NCI-H2029 treated with DMSO at 0.1 percent for 48 hours (cell line): ENCODE results near the gene DESI2.
"Not testable (repeated sequence)": the region's sequence is repeated elsewhere in the genome, so short reads cannot be mapped to it uniquely, and the experiment has no call there.

Experiments
- DNase-seq: peaks from one replicate; lab custom pipeline; 2025; lab: John Stamatoyannopoulos, UW

Gene DESI2

GRCh38 chr1:244654108-244655038 is 1.4 kb downstream of the DESI2 start:
- DNase-seq, result no peak

DNA sequence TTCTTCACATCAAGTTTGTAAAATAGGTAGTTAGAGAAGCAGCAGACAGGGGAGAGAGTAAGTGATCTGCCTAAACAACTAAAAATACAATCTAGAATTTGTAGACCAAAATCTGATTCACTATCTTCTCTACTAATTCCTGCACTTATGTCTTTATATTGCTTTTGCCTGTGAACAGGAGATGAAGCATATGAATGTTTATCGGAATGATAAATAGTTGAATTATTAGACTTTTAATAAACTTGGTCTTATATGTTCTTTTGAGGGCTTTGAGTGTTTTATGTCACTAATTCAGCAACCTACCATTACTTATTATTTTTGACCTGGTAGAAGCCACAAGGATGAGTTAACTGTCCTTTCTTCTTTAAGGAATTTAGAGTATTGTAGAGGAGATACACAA is 2.3 kb downstream of the DESI2 start:
- no peak for DNase-seq

DNA sequence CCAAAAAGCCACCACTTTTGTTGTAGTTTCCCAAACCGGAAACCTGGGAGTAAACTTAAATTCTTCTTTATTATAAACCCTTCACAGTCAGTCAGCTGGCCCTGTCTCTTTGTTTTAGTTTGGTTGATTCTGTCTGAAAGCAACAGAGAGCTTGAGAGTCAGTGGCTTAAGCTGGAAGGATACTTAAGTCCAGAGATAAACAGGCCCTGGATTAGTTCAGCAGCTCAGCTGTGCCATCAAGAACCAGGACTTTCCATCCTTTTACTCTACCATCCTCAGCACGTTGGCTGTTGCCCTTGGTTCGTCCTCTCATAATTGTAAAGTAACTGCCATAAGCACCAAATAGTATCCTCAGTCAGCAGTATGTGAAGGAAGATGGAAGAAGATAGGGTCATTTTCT is 4.5 kb downstream of the DESI2 start:
- no peak for DNase-seq

GRCh38 chr1:244659694-244660093 is 6.8 kb downstream of the DESI2 start:
- DNase-seq, result no peak

DNA sequence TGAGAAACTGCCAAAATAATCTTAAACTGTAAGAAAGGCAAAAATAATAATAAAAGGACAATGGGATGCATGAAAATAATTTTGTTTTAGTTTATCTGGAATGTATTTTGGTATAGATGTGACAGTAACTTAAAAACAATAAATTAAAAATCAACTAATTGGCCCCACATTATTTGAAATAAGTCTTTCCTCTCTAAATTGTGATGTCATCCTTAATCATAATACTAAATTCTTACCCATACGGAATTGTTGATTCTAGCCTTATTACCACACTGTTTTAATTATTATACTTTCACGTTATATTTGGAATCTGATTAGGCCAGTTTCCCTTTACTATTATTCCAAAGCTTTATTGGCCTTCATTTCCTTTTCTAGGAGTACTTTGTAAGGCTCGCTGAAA is 7.7 kb downstream of the DESI2 start:
- no peak for DNase-seq

- not testable (repeated sequence) for DNase-seq
These were observed 8.8 kb downstream of the DESI2 start for GRCh38 chr1:244661569-244662312.

DNA sequence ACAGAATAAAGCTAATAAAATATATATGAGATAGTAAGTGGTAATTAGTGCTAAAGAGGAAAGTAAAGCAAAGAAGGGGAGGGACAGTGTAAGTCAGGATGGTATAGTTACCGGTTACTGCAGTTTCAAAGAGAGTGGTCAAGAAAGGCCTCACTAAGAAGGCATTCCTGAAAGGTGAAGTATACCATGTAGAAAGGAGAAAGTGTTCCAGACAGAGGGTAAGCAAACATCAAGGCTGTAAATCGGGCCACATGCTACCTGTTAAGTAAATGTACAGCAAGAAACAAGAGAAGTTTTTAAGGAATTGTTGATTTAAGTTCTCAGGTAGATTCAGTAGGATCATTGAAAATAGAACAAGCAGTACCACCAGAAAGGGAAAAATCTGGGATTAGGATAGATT is 9.7 kb downstream of the DESI2 start:
- no peak for DNase-seq

DNA sequence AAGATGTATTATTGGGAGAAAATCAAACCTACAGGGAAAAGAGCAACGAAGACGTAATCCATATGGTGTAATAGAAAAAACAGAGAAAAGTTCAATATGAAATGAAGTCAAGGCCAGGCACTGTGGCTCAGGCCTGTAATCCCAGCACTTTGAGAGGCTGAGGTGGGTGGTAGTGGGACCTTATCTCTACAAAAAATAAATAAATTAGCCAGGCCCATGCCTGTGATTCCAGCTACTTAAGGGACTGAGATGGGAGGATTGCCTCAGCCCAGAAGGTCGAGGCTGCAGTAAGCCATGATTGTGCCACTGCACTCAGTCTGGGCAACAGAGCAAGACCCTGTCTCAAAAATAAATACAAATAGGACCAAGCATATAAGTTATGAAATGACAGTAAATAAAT is 11.4 kb downstream of the DESI2 start:
- no peak for DNase-seq

DNA sequence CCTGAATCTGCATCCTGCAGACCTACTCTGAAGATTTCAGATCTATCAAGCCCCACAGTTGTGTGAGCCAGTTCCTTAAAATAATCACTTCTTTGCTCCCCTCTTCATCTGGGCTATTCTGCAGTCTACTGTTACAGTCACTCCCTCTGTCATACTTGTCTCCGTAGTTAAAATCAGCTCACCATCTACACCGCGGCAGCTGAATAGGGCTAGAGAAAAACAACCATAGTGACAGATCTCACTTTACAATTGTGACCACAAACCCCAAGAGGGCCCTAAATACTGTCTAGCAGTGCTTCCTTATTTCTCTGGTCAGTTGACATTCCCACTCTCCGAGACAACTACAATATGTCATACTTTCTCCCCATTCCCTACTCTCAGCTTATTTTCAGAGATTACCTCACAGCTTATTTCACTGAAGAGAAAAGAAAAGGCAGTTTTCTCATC is 12.9 kb downstream of the DESI2 start:
- no peak for DNase-seq

GRCh38 chr1:244666672-244667418 is 13.9 kb downstream of the DESI2 start:
- not testable (repeated sequence) for DNase-seq

DNA sequence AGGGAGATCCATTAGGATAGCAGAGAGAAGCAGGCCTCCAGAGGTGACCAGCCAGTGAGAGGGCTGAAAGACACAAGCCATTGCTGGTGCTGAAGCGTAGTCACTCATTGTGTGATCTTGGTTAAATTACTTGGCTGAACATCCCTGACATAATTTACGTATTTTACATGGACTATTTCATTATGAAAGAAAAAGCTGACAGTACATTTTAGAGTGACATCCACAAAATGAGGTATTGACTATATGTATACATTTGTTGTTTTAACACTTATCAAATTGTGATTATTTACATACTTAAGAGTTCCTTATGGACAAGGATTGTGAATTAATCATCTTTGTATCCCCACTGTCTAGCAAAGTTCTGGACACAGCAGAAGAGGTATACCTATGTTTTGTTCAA is 14.9 kb downstream of the DESI2 start:
- no peak for DNase-seq

DNA sequence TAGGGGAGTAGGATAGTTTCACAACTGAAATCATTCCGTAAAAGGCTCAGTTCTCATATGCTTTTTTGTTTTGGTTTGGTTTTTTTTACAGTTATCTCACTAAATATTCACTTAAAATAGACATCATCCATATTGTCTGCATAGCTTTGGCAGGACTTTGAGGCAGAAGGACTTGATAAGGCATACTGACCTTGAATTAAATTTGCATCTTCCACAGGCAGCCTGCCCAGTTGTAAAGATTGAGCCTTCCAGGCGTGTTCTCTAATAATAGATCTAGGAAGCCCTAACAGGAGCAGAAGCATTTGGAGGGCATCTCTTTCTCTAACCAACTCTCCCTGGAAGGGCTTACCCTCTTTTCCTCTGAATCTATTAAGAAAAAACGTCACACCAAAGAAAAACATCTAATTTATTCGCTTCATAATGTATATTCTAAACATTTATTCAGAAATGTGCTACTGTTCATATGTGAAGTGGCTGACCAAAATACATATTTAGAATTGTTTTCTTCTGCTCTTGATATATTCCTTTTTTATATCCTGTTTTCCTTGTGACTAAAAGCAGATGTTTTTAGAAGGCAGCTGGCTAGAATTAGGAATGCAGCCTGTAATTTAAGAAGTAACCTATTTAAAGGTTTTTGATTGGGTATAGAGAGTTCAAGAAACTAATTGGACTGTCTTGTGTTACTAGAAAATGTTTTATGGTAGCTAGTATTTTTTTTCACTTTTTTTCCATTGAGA is 20.2 kb downstream of the DESI2 start:
- DNase-seq, result no peak

GRCh38 chr1:244674446-244674845 is 21.5 kb downstream of the DESI2 start:
- DNase-seq, result no peak

DNA sequence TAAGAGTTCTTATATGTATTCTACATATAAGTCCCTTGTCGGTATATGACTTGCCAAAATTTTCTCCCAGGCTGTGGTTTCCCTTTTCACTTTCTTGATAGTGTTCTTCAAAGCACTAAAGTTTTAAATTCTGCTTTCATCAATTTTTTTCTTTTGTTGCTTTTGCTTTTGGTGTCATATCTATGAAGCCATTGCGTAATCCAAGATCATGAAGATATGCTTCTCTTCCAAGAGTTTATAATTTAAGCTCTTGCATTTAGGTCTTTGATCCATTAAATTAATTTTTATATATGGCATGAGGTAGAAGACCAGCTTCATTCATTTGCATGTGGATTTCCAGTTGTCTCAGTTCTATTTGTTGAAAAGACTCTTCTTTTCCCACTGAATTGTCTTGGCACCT is 22.2 kb downstream of the DESI2 start:
- DNase-seq, result no peak

- DNase-seq, result no peak
These were observed 25.8 kb downstream of the DESI2 start for GRCh38 chr1:244678697-244679096.

GRCh38 chr1:244680667-244681066 is 27.7 kb downstream of the DESI2 start:
- no peak for DNase-seq

- not testable (repeated sequence) for DNase-seq
These were observed 29.2 kb downstream of the DESI2 start for GRCh38 chr1:244682087-244682486.

DNA sequence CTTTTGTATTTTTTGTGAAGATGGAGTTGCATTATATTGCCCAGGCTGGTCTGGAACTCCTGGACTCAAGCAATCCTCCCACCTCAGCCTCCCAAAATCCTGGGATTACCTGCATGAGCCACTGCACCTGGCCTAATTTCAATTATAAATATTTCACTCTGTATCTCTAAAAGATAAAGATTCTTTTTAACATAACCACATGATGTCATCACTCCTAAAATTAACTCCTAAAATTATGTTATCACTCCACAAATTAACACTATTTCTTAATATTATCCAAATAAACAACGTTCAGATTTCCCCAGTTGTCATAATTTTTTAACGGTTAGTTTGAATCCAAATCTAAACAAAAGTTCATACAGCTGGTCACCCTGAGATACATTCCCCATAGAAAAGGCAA is 43.0 kb downstream of the DESI2 start:
- DNase-seq, result no peak

DNA sequence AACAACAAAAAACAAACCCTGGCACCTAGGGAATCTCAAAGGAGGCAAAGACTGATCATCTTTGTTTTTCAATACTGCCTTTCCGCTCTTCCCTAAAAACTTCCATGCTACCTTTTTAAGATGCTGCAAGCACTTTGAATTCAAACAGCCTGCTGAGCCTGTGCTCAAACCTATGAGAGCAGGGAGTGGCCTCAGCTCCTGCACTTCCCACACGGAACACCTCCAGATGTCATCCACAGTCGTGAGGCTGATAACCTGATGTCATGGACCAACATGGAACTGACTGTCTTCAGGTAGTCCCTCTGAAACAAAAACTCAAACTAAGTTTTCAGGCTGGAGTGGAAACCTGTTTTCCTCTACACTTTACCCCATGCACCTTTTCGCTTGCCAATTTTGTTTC is 46.8 kb downstream of the DESI2 start:
- no peak for DNase-seq

- no peak for DNase-seq
These were observed 47.9 kb downstream of the DESI2 start for GRCh38 chr1:244700808-244701207.

- no peak for DNase-seq
These were observed 49.7 kb downstream of the DESI2 start for GRCh38 chr1:244702620-244703019.

GRCh38 chr1:244704107-244704506 is 51.2 kb downstream of the DESI2 start:
- no peak for DNase-seq
